Left ventricle myocardium superior (tissue), 1 donor: ENCODE measurements around the gene KRTAP10-4. TPM values are rescaled to one million over a fixed set of nuclear protein-coding genes. Genes with fewer than 3 reads are reported as not detected.
"Not testable (repeated sequence)": the region's sequence is repeated elsewhere in the genome, so short reads cannot be mapped to it uniquely, and the experiment has no call there.

Experiments used
- ATAC-seq: fragments of 200-7000 bp; cut with Tn5 transposase; one replicate; pipeline ENCODE4 v1.9.1; 2020; ENCODE audit warnings: mild to moderate bottlenecking, moderate library complexity
- DNase-seq: peaks from one replicate; pipeline ENCODE4 v3.0.0-alpha.2; 2020
- intact Hi-C: fragments of 100-400 bp; cut with micrococcal nuclease; formaldehyde crosslinking; loops from one replicate; pipeline ENCODE4 v1.11.0; 2022
- total RNA-seq: library from RNA; stranded (reverse); fragmentation: NEBNext Ultra II Directional; extraction: Animal tissue kit (Norgen Biotek cat#: 25700); gene quantifications from one replicate; pipeline ENCODE4 v1.2.1, GENCODE V29; 2021
- donor health status: DM: no; HTN: yes; CAD: no; lungs with severe emphysema.

Gene KRTAP10-4
- total RNA-seq, 1 donor from 2014 or later, result not detected

DNA sequence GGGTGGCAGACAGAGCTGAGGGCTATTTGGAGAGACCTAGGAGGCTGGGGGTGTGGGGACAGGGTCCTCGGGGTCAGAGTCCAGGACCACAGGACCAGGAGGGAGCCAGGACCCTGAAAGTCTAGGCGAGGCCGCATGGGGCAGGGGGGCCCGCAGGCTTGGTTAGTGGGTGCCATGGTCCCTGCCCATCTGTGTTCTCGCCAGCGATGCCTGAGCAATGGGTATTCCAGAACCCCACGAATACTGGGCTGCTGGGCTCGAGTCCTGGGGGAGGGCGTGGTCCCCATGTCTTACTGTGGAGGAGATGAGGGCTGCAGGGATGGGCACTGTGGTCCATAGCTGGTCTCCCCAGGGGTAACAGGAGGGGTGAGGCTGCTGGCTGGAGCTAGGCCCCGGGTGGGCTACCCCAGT, 16.8 kb downstream of the KRTAP10-4 start:
- no peak for DNase-seq
- no peak for ATAC-seq
- intact Hi-C loops, result no loop called here

DNA sequence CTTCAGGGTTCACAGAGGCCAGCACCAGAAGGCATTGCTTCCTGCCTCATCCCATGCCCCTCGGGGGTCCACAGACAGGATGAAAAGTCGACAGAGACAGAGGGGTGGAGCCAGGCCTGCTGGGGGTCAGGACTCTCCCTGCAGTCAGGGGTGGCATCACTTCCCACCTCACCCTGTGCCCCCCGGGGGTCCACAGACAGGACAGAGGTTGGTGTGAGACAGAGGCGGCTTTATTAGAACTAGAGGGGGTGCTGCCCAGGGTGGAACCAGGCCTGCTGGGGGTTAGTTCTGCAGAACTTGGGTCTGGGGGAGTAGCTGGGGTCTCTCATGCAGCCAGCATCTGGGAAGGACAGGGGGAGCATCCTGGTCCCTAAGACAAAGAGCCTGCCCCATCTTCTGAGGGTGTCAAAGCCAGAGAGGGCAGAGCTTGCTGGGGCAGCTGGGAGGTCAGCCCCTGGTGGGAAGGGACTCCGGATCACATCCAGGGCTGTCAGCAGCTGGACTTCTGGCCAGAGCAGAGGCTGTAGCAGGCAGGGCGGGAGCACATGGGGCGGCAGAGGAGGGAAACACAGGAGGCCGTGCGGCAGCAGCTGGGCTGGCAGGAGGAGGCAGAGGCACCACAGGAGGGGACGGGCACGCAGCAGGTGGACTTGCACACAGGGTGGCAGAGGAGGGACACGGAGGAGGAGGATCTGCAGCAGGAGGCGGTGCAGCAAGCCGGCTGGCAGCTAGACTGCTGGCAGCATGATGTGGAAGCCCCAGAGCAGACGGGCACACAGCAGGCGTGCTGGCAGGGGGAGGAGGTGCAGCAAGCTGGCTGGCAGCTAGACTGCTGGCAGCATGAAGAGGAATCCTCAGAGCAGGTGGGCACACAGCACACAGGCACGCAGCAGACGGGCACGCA, 17.6 kb downstream of the KRTAP10-4 start:
- intact Hi-C loops, DNase-seq: not testable (repeated sequence)
- ATAC-seq, result peak; percentile 12

DNA sequence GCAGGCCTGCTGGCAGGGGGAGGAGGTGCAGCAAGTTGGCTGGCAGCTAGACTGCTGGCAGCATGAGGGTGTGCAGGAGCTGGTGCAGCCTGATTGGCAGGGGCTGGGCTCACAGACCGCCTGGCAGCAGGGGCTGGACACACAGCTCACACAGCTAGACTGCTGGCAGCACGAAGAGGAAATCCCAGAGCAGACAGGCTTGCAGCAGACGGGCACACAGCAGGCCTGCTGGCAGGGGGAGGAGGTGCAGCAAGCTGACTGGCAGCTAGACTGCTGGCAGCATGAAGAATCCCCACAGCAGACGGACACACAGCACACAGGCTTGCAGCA, 18.2 kb downstream of the KRTAP10-4 start:
- ATAC-seq, result peak; percentile 58
- DNase-seq, intact Hi-C loops: not testable (repeated sequence)

DNA sequence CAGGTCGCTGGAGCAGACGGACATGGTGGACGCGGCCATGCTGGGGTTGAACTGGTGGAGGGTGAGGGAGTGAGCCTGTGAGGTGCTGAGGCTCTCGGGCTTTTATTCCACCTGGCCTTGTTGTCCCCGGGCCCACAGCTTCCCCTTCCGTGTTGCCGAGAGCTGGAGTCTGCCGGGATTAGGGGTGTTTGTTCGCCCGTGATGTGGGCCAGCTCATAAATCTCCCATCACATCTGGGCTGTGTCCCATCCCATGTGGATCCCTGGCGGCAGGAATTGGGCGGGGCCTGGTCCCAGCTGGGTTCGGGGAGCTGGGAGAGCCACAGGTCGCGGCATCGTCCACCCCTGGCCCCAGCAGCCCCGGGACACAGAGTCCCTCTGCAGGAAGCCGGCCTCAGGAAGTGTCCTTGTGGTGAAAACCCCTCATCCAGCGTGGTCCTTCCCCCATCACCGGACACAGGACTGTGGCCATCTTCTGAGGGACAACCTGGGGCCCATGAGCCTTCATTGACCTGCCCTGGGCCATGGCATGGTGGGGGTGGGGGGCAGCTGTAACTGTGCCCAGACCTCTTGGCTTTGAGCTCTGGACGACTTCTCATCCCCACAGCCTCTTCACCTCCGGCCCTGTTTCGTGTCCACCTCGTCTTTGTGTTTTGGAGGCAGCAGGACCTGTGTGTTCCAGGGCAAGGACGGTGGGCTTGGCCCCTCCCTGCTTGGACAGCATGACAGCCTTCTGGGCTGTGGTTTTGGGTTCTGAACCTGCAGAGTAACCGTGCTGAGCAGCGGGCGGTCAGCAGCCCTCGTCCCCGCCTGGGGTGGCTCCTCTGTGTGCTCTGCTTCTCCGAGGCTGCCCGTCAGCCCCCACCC, 19.1 kb downstream of the KRTAP10-4 start, which contains the start of gene KRTAP10-6:
KRTAP10-6 (minus strand) TSS at position 60 of the 866 bp plus-strand sequence; CDS start at position 39, 21 bp downstream.
- DNase-seq (no peak), ATAC-seq (peak; percentile 17)

DNA sequence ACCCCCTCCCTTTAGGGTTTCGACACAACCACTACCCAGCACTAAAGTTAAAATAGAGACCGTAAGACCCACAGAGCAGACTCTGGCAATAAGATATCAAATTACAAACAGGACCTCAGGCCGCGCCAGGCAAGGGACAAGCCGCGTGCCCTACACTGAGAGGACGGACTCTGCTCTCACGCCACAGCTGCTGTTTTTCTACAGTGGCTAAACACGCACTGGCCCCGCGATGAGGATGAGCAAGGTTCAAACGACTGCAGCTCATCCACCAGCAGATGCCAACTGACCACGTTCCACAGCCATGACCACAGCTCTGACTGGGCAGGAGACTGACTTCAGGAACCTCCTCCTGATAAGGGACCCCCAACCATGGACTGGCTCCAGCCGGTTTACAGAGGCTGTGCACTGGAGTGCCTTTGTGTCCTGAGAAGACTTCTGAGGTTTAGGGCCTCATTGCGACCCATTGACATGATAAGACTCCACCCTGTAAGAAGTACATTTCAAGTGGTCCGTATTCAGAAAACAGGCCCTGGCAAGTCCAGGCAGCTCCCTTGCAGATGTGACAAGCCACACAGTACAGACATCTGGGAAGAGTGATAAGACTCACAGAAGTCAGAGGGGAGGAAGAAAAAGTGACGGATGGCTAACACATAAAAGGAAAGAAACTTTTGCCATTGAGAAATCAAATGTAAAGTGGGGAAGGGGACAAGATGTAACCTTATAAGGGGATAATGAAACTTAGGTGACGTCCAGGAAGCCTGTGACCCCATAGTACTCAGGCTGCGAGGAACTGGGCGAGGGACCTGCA, 20.3 kb downstream of the KRTAP10-4 start:
- DNase-seq, result peak; percentile 37
- ATAC-seq, result peak; percentile 62

More for the DNA sequence above, 19.1 kb downstream of the KRTAP10-4 start, which contains the start of gene KRTAP10-6:
- intact Hi-C loops, result no loop called here

DNA sequence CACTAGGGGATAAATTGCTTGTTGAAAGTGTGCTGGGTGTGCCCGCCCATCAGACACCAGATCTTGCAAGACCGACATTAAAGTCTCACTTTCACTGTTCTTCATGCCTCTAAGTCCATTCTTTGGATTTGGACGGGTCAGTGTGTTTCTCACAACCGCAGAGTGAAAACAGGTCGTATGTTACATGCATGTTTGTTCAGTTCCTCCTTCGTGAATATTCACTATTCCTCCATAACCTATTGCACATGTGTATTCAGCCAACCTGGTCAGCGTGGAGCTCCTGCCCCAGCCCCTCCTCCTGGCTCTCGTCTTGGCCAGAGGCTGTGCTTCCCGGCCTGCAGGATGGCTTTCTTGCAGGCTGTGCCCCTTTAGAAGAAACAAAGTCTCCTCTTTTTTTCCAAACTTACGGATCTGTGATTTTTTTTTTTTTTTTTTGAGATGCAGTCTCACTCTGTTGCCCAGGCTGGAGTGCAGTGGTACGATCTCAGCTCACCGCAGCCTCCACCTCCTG, 20.9 kb downstream of the KRTAP10-4 start:
- DNase-seq (no peak), ATAC-seq (no peak)
- intact Hi-C loops, result no loop called here

More for the DNA sequence above, 20.3 kb downstream of the KRTAP10-4 start:
- intact Hi-C loops, result no loop called here

DNA sequence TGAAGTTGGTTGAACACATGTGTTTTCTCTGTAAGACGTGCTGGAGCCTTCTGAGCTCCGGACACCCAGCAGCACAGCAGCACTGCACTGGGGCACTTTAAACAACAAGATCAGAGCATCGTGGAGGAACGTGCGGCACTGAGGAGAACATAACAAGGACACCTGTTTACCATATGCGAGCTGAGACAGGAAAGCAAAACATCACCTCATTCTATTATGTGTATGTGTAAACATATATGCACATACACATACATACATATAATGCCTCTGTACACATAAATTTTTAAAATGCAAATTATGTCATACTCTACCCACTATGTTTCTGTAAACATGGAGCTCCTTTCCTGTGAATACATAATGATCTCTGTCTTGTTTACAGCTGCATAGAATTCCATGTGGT, 22.0 kb downstream of the KRTAP10-4 start:
- no peak for DNase-seq
- intact Hi-C loops, result no loop called here
- no peak for ATAC-seq

DNA sequence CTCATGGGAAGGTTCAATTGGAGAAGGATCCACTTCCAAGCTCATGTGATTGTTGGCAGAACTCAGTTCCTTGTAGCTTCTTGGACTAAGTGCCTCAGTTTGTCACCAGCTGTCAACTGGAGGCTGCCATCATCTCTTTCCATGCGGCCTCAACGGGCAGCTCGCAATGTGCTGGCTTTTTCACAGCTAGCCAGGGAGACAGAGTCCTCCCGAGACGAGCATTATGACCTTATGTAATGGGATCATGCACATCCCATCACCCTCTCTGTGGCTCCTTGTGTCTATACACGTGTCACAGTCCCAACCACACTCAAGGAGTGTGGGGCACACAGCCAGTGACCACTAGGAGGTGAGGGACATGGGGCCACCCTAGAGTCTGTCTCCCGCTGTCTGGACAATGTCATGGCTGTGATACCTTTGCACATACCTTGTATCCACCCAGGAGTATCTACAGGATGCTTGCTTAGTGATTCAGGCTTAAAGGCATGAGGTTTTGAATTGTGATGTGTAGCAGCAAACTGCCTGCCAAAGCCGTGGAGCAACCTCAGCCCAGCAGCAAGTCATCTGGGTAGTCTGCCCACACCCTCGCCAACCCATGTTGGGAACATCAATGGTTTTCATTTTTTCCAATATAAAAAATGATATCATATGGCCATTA, 22.7 kb downstream of the KRTAP10-4 start:
- no peak for ATAC-seq
- no peak for DNase-seq
- intact Hi-C loops, result no loop called here

DNA sequence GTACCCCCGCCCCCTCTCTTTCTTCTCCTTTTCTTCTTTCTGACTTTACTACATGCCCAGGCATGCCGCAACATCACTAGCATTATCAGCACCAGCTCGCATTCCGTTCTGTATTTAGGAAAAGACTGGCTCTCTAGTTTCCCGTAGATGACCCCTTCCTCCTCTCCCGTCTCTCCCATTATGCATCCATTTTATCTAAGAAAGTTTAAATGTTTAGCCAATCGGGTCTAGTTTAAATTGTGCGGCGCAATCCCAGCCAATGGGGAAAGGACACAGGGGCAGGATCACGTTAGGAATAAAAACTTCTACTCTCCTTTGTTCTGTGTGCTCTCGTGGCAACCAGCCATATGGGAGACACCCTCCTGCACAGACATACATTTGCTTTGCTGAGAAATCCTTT, 24.5 kb downstream of the KRTAP10-4 start:
- ATAC-seq, result no peak
- DNase-seq, result no peak
- intact Hi-C loops, result no loop called here

DNA sequence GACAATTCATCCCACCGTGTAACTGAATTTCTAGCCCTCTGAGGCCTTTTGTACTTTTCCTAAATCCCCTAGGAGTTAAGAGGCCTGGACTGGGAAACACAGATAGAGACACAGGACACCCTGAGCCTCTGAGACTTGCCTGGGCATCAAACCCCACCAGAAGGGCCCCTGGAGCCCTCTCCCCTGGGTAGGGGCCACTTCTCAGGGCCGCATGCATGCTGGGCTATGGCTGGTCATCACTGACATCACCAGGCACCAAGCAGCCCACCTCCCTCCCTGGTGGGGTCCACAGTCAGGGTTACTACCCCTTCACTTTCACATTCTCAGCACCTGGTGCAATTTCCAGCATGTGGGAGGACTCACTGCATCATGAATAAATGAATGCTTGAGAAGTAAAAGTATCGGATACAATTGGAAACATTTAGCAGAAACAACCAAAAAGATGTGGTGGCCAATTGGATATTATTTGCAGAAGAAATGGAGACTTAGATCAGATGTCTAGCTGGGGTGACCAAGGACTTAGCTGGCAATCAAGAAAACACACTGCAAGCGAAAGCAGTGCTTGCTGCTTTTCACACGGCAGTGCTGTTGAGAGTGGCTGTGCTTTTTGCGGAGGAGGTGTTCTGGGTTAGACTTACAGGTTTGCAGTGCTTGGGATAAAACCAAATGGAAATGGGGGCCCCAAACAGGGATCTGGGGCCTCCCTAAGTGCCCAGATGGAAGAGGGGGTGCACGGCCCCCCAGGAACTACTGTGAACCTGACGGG, 25.9 kb downstream of the KRTAP10-4 start:
- DNase-seq (no peak), ATAC-seq (no peak)
- intact Hi-C loops, result no loop called here

DNA sequence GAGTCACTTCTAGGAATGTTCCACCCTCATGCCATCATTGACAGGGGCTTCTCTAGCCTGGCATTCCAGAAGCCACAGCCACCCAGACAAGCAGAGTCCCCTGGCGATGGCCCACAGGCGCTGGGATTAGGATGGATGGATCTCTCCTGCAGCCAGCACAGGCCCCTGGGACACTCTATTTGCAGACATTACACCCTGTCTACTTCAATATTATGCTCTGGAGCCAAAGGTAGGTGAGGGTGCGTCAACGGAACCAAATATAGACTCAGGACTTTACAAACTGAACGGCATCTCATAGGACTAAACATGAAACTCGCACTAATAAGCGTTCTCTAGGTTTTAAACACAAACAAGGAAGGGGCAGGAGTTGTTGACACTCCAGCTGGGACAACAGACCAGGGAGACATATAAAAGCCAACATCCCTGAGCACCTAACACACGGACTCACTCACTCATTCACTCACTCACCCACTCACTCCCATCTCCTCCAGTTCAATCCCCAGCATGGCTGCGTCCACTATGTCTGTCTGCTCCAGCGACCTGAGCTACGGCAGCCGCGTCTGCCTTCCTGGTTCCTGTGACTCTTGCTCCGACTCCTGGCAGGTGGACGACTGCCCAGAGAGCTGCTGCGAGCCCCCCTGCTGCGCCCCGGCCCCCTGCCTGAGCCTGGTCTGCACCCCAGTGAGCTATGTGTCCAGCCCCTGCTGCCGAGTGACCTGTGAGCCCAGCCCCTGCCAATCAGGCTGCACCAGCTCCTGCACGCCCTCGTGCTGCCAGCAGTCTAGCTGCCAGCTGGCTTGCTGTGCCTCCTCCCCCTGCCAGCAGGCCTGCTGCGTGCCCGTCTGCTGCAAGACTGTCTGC, 26.8 kb downstream of the KRTAP10-4 start, which contains the start of gene KRTAP10-7:
KRTAP10-7 (plus strand) TSS at position 480 of the 861 bp plus-strand sequence; CDS start at position 505, 25 bp downstream.
- intact Hi-C loops, DNase-seq: not testable (repeated sequence)
- ATAC-seq, result peak; percentile 51

DNA sequence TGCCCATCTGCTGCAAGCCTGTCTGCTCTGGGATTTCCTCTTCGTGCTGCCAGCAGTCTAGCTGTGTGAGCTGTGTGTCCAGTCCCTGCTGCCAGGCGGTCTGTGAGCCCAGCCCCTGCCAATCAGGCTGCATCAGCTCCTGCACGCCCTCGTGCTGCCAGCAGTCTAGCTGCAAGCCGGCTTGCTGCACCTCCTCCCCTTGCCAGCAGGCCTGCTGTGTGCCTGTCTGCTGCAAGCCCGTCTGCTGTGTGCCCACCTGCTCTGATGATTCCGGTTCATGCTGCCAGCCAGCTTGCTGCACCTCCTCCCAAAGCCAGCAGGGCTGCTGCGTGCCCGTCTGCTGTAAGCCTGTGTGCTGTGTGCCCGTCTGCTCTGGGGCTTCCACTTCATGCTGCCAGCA, 27.6 kb downstream of the KRTAP10-4 start:
- DNase-seq, intact Hi-C loops: not testable (repeated sequence)
- ATAC-seq, result peak; percentile 21

DNA sequence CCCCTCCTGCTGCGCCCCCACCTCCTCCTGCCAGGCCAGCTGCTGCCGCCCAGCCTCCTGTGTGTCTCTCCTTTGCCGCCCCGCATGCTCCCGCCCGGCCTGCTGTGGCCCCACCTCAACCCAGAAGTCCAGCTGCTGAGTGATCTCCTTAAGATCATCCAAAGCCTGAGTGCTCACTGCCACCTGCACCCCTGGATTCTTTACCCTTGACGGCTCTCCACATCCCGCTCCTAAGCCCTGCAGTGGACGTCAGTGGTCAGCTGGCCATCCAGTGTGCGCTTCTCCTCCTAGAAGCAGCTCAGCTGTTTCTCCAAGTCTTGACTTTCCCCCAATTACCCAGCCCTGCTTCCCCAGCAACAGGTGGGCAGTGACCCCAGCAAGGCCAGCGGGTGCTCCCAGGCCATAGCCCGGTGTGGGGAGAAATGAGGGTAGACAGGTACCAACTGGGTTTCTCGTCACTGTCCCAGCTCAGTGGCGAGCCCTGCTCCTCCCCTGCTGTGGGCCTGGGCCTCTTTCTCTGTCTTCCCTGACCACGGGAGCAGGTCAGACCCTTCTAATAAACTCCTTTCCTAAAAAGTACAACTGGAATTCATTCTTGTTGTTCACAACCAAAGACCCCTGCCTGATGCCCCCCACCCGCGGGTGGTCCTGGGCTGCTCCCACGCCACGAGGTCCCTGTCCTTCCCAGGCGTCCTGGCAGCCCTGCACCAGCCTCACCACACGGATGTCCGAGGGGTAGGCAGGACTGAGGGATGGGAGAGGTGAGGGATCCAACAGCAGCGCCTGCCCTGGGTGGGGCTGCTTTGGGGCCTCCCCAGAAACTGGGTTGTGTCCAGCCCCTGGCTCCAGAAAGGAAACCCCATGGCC, 28.3 kb downstream of the KRTAP10-4 start:
- ATAC-seq (no peak), DNase-seq (no peak)
- intact Hi-C loops, result no loop called here

DNA sequence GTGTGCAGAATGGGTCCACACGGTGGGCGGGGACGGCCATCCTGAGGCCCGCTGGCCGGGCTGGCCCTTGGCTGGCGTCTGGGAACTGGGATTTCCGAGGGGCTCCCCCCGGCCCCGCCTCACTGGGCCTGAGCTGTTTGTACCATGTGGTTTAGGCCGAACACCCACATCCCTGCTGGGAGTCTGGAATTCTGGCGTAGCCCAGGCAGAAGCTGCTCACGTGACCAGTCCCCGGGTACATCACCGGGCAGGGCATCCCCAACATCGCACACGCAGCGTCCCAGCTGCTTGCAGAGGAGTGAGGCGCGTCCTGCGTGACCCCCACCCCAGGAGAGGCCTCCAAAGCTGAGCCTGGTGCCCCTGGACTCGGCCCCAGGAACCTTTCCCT, 28.9 kb downstream of the KRTAP10-4 start:
- intact Hi-C loops, result no loop called here
- no peak for ATAC-seq
- no peak for DNase-seq

DNA sequence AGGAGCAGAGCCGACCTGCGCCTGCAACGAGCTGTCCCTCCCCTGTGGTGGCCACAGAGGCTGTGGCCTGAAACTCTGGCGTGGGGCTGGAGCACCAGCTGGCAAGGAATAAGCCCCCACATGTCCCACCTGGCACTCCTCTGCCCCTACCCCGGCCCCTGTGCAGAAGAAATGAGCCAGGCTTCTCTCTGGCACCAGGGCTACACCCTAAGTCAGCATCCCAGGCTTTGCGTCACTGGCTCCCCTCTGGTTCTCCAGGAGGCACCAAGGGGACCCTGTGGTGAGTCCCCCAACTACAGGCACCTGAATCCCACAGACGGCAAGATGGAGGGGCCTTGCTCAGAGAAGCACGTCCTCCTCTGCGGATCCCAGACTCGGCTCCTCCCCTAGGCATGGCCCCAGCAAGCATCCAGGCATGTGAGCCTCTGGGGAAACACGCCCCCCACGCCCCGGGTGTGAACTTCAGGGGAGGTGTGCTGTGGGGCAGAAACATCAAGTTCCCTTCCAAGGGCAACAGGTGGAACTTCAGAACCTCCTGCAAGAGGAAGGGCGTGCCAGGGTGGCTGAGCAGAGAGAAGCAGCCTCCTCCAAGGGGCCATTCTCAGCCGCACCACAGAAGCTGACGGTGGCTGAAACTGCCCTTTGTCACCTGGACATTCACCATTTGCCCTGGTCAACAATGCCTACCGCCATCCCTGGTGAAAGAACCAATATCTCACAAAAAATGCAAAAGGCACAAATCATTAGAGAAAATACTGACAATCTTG, 29.8 kb downstream of the KRTAP10-4 start:
- DNase-seq (no peak), ATAC-seq (no peak)
- intact Hi-C loops, result no loop called here
